HG03520 (cell line): Measurements from ENCODE around the gene XIAP.
"Not testable (repeated sequence)": the region's sequence is repeated elsewhere in the genome, so short reads cannot be mapped to it uniquely, and the experiment has no call there.

Experiments
- ATAC-seq: cut with Tn5 transposase; IDR thresholded peaks from one replicate; pipeline ENCODE4 v1.9.1; 2021; ENCODE audit warnings: mild to moderate bottlenecking, moderate library complexity; ENCODE audit not compliant: unreplicated experiment

The XIAP gene

DNA sequence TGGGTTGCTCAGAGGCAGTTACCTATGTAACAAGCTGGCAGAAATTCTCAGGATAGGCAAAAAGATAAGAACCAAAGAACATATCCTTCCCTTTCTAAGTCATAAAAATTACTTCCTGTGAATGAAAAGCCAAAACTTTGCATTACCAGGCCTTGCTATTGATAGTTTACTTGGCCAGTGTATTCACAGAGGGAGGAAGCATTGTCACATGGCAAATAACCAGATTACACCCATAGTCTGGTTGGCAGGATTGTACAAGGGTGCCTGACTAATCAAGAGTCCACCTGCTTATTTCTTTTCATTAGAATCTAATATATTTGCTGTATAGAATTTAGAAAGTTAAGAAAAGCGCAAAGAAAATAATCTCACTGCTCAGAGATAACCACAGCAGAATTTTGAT is 14.1 kb downstream of the XIAP start:
- no peak for ATAC-seq

DNA sequence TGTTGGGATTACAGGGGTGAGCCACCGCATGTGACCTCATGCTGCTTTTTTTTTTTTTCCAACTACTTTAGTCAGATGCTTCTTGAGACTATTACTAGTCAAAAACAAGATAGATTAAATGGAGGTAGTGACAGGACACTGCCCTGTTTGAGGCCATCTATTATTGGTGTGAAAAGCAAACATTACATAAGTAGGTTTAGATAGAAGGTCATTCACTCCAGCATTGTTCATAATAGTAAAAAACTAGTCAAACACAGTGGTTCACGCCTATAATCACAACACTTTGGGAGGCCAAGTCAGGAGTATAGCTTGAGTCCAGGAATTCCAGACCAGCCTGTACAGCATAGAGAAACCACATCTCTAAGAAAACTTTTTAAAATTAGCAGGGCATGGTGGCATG is 16.3 kb downstream of the XIAP start:
- ATAC-seq = no peak

DNA sequence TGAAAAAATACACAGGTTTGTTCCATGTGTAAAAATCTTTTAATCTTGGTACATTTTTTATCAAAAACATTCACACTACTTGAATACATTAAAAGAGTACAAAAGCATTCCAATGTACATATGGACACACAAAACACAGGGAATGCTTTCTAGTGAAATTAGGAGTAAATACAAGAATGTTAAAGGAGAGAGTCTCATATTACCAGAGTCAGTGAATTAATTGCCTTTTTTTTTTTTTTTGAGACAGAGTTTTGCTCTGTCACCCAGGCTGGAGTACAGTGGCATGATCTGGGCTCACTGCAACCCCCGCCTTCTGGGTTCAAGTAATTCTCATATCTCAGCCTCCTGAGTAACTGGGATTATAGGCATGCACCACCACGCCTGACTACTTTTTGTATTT is 17.0 kb downstream of the XIAP start:
- ATAC-seq = no peak

DNA sequence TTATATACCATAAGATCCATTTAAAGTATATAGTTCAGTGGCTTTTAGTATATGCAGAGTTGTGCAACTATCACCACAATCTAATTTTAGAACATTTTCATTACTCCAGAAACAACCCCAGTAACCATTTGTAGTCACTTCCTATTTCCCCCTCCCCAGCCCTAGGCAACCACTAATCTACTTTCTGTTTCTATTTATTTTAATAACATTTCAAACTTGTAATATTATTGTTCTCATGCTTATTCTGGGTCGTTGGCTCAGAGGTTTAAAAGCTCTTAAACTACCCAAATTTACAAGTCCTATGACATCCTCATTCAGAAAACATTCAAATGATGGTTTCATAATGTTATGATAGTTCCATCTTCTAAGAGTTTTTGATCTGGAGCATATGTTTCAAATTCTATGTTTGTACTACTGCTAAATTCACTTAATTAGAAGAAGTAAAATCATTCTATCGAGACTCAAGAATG is 18.4 kb downstream of the XIAP start:
- ATAC-seq = peak; percentile 80

GRCh38 chrX:123881330-123881729 is 21.5 kb downstream of the XIAP start:
- no peak for ATAC-seq

DNA sequence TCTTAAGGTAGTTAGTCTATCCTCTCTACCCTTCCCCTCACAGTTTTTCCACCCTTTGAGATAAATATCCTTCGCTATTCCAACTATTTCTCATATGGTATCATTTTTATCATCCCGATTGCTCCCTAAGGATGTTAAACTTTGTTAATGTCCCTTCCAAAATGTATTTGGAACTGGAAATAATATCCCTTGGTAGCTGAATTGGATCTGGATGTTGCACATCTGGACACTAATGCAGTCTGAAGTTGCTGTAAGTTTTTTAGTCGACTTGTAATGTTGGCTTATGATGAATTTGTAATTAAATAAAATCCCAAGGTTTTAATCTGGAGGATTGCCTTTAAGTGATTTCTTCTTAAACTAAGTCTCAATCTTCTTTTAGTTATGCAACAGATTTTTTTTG is 22.5 kb downstream of the XIAP start:
- no peak for ATAC-seq

DNA sequence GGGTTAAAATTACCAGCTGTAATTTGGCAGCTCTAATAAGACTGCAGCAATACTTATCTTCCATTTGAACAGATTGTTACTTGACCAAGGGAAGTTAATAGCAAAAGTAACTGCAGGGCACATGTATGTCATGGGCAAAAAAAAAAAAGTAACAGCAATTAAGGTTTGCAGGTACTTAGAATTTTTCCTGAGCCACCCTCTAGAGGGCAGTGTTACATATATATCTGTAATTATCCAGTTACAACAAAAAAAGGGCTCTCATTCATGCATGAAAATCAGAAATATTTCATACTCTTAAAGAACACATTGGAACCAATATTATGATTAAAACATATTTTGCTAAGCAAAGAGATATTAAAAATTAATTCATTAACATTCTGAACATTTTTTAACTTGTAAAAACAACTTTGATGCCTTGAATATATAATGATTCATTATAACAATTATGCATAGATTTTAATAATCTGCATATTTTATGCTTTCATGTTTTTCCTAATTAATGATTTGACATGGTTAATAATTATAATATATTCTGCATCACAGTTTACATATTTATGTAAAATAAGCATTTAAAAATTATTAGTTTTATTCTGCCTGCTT is 25.1 kb downstream of the XIAP start:
- ATAC-seq = no peak

DNA sequence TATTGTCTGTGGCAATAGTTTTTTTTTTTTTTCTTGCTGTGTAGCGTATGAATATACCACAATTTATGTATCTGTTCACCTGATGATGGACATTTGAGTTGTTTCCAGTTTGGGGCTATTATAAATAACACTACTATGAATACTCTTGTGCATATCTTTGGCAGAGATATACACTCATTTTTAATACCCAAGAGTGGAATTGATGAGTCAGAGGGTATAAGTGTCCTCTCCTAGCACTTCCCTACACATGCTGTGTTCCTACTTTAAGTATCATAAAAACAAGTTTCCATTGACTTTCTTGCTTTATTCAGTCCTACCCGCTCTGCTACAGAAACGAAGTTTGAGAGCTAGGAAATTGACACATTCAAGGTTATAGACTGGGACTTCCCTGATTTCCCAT is 39.8 kb downstream of the XIAP start:
- no peak for ATAC-seq

- not testable (repeated sequence) for ATAC-seq
These were observed 43.4 kb downstream of the XIAP start for GRCh38 chrX:123903261-123903660.

DNA sequence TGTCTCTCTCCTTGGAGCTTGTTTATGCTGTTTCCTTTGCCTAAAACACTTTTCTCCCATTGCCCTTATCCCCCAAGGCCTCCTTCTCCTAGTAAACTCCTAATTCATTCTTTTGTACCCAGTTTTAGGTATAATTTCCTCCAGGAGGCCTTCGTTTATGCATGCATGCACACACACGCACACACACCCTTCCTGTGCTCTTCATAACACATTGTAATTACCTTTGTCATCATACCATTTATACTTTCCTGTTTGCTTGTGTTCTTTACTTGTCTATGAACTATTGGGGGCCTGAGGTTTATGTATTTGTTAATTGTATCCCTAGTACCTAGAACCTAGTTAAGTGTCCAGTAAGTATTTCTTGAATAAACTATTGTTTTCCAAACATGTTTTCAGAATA is 45.5 kb downstream of the XIAP start:
- ATAC-seq = no peak

DNA sequence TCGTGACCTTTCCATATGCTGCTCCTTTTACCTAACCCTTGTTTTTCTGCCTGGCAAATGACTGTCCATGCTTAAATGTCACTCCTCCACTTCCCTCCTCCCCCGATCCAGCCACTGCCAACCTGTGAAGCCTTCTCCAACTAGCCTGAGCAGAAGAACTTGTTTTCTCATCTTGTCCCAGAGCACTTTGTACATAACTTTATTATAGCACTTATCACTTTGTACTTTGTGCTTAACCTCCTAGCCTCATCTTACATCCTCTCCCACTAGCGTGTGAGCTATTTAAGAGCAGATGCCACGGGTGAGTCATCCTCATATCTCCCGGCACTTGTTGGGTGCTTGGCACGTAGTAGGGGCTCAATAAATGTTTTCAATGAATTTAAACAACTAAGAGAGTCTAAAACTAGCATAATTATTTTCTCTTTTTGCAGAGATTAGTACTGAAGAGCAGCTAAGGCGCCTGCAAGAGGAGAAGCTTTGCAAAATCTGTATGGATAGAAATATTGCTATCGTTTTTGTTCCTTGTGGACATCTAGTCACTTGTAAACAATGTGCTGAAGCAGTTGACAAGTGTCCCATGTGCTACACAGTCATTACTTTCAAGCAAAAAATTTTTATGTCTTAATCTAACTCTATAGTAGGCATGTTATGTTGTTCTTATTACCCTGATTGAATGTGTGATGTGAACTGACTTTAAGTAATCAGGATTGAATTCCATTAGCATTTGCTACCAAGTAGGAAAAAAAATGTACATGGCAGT is 46.9 kb downstream of the XIAP start:
- ATAC-seq = no peak

DNA sequence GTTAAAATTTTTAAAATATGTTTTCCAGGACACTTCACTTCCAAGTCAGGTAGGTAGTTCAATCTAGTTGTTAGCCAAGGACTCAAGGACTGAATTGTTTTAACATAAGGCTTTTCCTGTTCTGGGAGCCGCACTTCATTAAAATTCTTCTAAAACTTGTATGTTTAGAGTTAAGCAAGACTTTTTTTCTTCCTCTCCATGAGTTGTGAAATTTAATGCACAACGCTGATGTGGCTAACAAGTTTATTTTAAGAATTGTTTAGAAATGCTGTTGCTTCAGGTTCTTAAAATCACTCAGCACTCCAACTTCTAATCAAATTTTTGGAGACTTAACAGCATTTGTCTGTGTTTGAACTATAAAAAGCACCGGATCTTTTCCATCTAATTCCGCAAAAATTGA is 49.7 kb downstream of the XIAP start:
- ATAC-seq = no peak

- ATAC-seq = no peak
These were observed 57.2 kb downstream of the XIAP start for GRCh38 chrX:123917069-123917468.

- ATAC-seq = no peak
These were observed 58.4 kb downstream of the XIAP start for GRCh38 chrX:123918106-123918721.

DNA sequence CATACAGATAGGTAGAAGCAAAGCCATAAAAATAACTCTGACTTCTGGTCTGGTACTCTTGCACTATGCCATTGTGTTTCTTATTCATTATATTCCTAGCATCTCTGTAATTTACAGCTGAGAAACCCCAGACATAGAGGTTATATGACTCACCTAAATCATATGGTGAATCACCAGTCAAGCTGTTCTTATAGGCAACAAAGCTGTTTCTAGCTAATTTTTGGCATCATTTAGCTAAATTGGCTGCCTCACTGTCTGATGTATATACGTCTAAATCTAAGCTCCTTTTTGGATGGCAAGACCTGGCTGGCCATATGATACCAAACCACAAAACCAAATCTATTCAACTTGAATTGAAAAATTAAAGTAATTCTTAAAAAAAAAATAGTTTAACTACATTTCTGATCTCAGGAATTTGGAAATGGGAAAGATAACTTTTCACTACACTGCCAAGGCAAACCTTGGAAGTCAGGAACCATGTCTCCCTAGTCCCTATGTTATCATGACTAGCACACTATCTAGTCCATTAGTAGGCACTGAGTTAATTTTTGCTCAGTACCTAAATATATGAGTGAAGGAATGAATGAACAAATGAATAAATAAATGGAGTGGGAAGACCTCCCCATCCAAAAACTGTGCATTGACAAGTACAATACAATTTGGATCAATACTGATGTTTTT is 60.4 kb downstream of the XIAP start:
- no peak for ATAC-seq

GRCh38 chrX:123923211-123923610 is 63.4 kb downstream of the XIAP start:
- no peak for ATAC-seq

- no peak for ATAC-seq
These were observed 64.3 kb downstream of the XIAP start for GRCh38 chrX:123924186-123924585.

GRCh38 chrX:123927845-123928244 is 68.0 kb downstream of the XIAP start:
- ATAC-seq = no peak

GRCh38 chrX:123932055-123932454 is 72.2 kb downstream of the XIAP start:
- ATAC-seq = not testable (repeated sequence)

GRCh38 chrX:123943074-123943473 is 83.2 kb downstream of the XIAP start:
- no peak for ATAC-seq

DNA sequence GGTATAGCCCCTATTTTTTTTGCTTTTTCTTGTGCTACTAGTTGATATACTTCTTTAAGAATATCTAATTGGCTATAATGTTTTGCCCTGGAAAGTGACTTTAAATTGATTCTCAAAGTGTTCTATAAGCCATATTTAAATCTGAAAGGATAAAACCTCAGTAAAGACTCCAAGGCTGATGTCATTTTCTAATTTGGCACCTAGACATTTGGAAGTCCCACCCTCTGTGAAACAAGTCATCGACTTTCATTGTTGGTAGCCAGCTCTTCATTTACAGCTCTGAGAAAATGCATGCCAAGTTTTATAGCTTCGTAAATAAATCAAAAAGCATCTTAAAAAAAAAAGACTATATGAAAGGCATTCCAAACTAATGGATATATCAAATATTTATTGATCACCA is 83.6 kb downstream of the XIAP start:
- ATAC-seq = no peak

DNA sequence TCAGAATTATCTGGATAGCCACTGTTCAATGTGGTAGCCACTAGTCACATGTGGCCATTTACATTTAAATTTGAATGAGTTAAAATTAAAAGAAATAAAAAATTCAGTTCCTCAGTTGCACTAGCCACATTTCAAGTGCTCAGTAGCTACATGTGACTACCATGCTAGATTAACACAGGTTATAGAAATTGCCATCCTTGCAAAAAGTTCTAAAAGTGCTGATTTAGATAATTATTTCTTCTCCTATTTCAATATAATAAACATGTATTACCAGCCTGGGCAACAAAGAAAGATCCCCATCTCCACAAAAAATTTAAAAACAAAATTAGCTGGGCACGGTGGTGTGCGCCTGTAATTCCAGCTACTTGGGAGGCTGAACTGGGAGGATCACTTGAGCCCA is 90.0 kb downstream of the XIAP start:
- no peak for ATAC-seq
